Activated CD8-positive, alpha-beta memory T cell treated with anti-CD3 and anti-CD28 coated beads for 36 hours (primary cell): ENCODE data around the gene SUGCT. TPM values are rescaled to one million over a fixed set of nuclear protein-coding genes. Genes with fewer than 3 reads are reported as not detected.
"Not testable (repeated sequence)": the region's sequence is repeated elsewhere in the genome, so short reads cannot be mapped to it uniquely, and the experiment has no call there.

Source experiments
- CTCF ChIA-PET: fragments of 350-600 bp; sonication (Branson Sonifier 250); formaldehyde crosslinking; loops from one replicate; lab custom pipeline; 2021; ENCODE audit warnings: antibody characterized with exemption; lab: Charles Lee
- POLR2A ChIA-PET: fragments of 350-600 bp; sonication (Branson Sonifier 250); formaldehyde crosslinking; loops from one replicate; lab custom pipeline; 2021; ENCODE audit warnings: antibody characterized with exemption; lab: Charles Lee
- total RNA-seq, 2 experiments: library from RNA; stranded (reverse); gene quantifications; one replicate each; pipeline ENCODE4 v1.2.3, GENCODE V29; 2021

The SUGCT gene
- 1 to 10 TPM; 1.1 to 1.3 TPM for total RNA-seq

DNA sequence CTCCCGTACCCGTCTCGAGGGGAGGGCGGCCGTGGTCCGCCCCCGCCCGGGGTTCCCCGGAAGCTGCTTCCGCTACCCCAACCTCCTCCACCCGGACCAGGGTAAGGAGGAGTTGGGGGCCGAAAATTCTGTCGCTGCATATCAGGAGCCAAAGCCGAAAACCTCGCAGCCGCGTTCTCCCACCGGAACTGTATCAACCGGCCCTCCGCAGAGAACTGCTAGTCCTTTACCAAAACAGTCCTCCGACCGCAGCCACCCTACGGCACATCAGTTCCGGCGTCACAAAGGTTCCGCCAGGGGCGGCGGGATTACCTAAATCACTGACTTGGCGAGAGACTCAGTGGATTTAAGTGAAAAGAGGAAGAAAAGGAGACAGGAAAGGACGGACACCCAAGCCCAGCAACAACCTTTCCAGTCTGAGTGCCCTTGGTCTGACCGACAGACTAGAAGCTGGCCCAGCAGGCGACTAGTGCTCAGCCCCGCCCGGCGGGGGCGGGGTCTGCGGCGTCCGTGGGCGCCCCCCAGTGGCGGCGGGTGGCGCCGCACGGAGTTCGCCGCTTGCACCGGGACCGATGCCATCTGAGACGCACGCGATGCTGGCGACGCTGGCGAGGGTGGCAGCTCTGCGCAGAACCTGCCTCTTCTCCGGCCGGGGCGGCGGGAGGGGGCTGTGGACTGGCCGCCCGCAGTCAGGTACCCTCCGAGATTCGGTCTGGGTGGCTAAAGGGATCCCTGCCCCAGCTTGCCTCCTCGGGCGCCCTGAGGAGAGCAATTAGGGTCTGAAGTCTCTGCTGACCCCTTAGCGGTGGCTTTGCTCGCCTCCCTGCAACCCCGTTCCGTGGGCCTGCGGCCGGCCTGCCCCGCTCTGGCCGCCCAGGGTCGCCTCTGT is at the start of gene SUGCT, which contains the start of gene MPLKIP:
Gene SUGCT, plus strand, starts transcription at position 578 of the 889 bp plus-strand sequence.
Gene MPLKIP, minus strand, starts transcription at position 195 of the 889 bp plus-strand sequence. Its CDS starts 55 bp downstream, at position 140.
- ChIA-PET CTCF (interaction anchor here (0.6 to 1.3 kb wide), 6 partner anchors 8 to 238 kb away, joined by 3 to 4 read pairs (median 3); no protein-coding TSS in a partner anchor), POLR2A (interaction anchor here (0.5 to 1.9 kb wide), 3 partner anchors 67 to 187 kb away, joined by 3 to 10 read pairs (median 3); partner anchors contain the start of gene CDK13)

DNA sequence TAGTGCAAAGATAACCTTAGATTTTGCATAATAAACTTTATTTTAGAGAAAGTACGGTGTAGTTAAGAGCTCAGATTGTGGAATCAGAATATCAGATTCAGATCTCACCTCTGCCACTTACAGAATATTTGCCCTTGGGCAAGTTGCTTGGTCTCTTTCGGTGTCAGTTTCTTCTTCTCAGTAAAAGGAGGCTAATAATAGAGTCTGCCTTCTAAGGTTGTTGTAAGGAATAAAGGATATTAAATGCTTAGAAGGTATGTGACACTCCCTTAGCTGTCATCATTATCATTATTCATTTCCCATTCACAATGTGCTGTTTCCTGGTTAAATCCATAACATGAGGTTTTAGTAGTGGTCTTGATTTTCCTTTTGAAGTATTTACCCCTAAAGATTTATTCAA is 42.6 kb upstream of the SUGCT start:
- ChIA-PET POLR2A (no interaction called here), CTCF (no interaction called here)

DNA sequence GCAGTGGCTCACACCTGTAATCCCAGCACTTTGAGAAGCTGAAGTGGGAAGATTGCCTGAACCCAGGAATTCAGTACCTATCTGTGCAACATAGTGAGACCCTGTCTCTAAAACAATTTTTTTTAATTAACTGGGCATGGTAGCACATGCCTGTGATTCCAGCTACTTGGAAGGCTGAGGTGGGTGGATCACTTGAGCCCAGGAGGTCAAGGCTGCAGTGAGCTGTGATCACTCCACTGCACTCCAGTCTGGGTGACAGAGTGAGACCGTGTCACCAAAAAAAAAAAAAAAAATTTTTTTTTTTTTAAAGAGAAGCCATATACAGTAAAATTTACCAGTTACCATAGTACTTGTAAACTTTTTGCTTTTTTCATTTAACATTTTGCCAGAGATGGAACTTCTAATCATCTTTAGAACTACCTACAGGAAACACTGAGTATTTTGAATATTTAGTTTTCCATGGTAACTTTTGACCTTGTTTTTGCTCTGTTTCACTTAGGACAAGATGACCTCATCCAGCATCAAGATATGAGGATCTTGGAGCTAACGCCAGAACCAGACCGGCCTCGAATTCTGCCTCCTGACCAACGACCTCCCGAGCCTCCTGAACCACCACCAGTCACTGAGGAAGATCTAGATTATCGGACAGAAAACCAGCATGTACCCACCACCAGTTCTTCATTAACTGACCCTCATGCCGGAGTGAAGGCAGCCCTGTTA is 41.0 kb upstream of the SUGCT start:
- CTCF ChIA-PET, result no interaction called here
- POLR2A ChIA-PET, result no interaction called here

DNA sequence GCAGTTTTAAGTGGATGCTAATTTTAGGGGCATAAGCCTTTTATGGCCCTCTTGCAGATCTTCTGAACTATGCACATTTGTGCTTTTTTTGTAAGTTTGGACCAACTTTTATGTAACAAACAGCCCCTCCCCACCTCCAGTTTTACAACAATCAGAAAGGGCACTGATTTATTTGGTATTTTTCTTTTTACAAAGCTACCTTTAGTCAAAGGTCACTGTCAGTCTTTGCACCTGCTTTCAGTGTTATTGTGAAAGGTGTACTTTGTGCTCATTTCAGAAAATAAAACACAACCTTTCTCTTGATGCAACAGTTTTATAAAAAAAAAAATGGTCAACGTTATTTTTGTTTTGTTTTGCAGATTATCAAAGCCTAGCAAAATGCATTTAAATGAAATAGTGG is 39.6 kb upstream of the SUGCT start:
- POLR2A ChIA-PET, result no interaction called here
- CTCF ChIA-PET, result no interaction called here

DNA sequence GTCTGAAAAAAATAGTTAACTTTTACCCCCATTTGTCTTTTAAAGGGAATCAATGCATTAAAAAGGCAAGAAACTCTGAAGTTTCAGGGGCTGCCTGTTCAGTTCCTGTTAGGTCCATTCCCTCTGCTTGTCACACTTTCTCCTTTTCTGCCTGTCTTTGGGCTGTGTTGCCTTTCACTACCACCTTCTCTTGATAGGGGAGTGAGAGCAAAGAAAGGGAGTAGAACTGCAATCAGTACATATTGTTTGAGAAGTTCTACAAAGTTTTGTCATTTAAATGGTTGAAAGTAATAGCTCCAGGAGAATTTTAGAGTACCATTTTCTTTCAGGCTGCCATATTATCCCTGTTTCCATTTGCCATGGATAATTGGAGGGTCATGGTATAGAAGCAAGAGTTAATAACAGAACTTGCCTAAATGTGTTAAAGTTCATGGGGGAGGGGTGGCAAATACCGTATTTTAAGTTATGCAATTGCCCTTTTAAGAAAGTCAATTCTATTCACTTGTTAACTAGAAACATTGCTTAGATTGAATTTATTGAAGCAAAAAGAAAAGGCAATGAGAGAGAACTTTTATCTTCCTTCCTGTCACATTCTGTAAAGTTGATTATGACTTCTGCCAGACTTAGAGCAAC is 39.0 kb upstream of the SUGCT start:
- ChIA-PET CTCF (no interaction called here), POLR2A (no interaction called here)

DNA sequence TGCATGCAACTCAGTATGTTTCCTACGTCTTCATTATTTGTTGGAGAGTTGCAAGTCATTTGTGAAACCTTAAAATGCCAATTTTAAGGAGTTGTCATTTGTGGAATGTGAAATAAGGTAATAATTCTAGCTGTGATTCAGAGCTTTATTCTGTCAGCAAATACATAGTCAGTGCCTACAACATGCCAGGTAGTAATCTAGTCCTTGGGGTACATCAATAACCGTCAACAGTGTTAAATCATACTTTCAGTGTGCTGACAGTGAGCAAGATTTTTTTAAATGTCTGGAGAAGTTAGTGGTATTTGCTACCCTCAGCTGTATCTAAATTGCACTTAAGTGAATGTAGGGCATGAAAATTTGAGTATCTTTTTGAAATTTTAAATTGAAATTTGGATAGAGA is 37.1 kb upstream of the SUGCT start:
- ChIA-PET CTCF (no interaction called here), POLR2A (no interaction called here)

DNA sequence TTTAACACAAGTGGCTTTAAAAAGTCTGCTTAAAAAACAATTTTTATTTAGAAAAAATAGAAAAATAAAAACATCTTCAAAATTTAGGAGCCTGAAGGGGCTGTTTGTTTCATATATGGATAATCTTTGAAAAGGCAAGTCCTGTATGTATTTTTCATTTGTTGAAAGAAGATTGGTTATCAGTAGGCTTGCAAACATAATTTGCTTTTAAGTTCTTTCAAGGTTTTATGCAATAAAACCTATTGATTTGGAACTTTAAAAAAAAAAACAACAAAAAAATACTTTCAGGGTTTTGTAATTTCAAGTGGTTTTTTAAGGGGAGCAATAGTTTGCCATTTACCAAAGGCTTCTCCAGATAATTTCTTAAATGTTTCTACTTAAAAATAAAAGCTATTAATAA is 36.0 kb upstream of the SUGCT start:
- CTCF ChIA-PET, result no interaction called here

DNA sequence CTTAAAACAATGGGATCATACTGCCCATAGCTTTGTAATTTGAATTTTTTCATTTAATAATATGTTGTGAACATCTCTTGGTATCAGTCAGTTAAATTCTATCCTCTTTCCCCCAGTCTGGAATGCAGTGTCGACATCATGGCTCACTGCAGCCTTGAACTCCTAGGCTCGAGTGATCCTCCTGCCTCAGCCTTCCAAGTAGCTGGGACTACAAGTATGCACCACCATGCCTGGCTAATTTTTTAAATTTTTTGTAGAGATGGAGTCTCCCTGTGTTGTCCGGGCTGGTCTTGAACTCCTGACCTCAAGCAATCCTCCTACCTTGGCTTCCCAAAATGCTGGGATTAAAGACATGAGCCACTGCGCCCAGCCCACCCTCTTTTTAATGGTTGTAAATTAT is 35.0 kb upstream of the SUGCT start:
- CTCF ChIA-PET, result interaction anchor here (0.6 kb wide), 1 partner anchor 9 kb away, joined by 3 read pairs; no protein-coding TSS in a partner anchor
- POLR2A ChIA-PET, result no interaction called here

More for the DNA sequence above, 36.0 kb upstream of the SUGCT start:
- POLR2A ChIA-PET, result no interaction called here

DNA sequence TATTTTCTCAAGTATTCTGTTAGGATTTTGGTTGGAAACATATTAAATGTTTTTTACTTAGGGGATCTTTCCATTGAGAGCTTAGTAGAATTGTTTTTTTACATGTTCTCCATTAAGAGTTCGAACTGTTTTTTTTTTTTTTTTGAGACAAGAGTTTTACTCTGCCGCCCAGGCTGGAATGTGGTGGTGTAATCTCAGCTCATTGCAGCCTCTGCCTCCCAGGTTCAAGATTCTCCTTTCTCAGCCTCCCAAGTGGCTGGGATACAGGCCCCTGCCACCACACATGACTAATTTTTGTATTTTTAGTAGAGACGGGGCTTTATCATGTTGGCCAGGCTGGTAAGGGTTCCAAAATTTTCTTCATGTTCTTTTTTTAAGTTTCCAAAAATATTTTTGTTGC is 33.6 kb upstream of the SUGCT start:
- ChIA-PET CTCF (no interaction called here), POLR2A (no interaction called here)

DNA sequence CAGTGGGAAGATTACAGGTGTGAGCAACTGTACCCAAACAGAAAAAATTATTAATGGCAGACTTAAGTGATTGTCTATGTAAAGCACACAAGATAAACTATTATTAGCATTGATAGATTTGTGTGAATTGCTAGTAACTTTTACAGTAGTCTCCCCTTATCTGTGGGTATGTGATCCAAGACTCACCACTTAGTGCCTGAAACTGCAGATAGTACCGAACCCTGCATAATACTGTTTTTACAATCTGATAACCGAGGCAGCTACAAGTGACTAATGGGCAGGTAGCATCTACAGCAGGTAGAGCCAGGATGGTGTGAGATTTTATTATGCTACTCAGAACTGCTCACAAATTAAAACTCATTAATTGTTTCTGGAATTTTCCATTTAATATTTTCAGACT is 31.9 kb upstream of the SUGCT start:
- ChIA-PET POLR2A (no interaction called here), CTCF (no interaction called here)

DNA sequence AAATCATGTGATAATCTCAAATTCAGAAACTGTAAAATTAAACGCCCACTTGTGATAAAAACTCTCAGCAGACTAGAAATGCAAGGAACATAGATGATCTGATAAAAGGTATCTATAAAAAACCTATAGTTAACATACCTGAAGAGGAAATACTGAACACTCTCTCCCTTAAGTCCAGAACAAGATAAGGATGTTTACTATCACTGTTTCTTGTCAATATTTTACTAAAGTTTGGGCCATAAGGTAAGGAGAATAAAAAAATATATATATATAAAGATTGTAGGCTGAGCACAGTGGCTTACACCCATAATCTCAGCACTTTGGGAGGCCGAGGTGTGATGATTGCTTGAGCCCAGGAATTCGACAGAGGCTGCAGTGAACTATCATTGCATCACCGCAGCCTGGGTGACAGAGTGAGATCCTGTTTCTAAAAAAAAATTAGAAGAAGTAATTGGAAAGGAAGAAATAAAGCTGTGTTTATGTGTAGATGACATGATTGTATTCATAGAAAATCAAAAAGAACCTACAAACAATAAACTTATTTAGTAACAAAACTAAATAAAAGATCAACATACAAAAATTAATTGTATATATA is 28.8 kb upstream of the SUGCT start:
- ChIA-PET CTCF (no interaction called here), POLR2A (no interaction called here)

DNA sequence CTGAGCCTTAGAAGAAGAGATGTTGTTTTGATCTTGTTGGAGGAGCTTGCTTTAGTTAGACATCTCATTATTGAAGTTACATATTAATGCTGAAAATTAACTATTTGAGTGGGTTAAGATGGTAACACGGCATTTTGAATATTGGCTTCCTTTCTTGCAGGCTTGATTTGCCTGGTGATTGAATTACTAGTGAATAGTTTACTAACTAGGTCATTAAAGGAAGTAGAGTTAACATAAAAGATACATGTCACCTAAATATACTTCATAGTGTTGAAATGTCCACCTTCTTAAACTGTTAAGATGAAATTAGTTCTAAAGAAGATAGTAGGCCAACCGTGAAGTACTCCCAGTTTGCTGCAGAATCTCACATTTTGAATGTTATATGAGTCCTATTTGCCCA is 18.9 kb upstream of the SUGCT start:
- ChIA-PET POLR2A (no interaction called here), CTCF (no interaction called here)

DNA sequence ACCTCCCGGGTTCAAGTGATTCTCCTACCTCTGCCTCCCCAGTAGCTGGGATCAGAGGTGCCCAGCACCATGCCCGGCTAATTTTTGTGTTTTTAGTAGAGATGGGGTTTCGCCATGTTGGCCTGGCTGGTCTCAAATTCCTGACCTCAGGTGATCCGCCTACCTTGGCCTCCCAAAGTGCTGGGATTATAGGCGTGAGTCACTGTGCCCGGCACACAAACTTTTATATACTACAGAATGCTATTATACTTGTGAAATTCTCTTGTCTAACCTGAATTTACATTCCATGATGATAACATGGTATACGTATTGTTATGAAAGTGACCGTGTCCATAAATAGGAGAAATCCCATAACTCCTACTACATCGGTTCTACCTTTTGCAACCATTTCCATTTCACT is 17.6 kb upstream of the SUGCT start:
- CTCF ChIA-PET, result interaction anchor here (0.8 kb wide), 1 partner anchor 109 kb away, joined by 3 read pairs; no protein-coding TSS in a partner anchor
- POLR2A ChIA-PET, result not testable (repeated sequence)

DNA sequence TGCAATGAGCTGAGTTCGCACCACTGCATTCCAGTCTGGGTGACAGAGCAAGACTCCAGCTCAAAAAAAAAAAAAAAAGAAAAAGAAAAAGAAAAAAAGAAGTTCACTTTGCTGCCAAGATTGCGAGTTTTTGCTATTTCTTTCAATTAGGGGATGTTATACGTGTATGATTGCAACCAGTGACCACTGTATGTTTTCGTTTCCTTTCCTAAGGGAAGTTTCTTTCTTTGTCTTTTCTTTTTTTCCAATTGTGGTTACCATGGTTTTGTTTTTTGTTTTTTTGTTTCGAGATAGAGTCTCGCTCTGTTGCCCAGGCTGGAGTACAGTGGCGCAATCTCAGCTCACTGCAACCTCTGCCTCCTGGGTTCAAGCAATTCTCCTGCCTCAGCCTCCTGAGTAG is 16.6 kb upstream of the SUGCT start:
- POLR2A ChIA-PET, result not testable (repeated sequence)
- CTCF ChIA-PET, result interaction anchor here (0.7 kb wide), 1 partner anchor 16 kb away, joined by 3 read pairs; the partner anchor contains the start of gene MPLKIP

DNA sequence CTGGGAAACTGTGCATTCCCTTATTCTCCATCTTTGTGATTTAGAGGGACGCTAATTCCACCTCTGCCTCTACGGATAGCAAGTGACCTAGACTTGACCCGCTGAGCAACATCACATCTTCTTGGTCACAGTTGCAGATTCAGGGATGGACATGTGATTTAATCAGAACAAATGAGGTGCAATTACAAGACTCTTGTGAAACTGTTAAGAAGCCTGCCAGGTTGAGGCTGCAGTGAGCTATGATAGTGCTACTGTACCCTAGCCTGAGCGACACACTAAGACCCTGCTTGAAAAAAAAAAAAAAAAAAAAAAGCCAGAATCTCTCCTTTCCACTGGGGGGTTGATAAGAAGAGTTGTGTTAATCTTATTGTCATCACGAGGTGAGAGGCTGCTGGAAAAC is 14.8 kb upstream of the SUGCT start:
- ChIA-PET CTCF (no interaction called here), POLR2A (no interaction called here)

DNA sequence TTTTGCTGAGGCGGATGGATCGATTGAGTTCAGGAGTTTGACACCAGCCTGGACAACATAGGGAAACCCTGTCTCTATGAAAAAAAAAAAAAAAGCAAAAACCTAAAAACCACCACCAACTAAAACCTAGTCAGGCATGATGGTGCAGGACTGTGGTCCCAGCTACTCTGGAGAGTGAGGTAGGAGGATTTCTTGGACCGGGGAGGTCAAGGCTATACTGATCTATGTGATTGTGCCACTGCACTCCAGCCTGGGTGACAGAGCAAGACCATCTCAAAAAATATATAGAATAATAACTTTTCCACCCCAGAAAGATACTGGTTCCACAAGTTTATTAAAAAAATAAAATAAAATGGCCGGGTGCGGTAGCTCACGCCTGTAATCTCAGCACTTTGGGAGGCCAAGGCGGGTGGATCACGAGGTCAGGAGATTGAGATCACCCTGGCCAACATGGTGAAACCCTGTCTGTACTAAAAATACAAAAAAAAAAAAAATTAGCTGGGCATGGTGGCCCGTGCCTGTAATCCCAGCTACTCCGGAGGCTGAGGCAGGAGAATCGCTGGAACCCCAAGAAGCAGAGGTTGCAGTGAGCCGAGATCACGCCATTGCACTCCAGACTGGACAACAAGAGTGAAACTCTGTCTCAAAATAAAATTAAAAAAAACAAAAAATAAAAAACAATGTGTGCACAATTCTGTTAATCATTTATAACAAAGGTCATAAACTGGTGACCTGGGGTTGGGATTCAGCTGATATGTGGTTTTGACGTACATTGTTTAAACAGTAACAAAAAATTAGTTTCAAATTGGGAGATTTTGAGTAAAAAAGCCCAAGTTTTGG is 12.5 kb upstream of the SUGCT start:
- POLR2A ChIA-PET, result not testable (repeated sequence)
- CTCF ChIA-PET, result interaction anchor here (1.1 kb wide), 1 partner anchor 12 kb away, joined by 3 read pairs; the partner anchor contains the start of gene MPLKIP

DNA sequence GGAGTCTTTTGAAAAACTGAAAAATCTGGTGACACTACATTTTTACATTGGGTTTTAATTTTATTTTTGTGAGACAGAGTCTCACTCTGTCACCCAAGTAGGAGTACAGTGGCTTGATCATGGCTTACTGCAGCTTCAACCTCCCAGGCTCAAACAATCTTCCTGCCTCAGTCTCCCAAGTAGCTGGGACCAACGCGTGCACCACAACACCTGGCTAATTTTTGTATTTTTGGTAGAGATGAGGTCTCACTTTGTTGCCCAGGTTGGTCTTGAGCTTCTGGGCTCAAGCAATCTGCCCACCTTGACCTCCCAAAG is 11.9 kb upstream of the SUGCT start:
- ChIA-PET CTCF (interaction anchor here (1.1 kb wide), 1 partner anchor 11 kb away, joined by 3 read pairs; the partner anchor contains the start of gene MPLKIP), POLR2A (no interaction called here)
